ACC112 (cell line): ENCODE data around the gene FBLN2.

Experiments used
- H2AFZ ChIP-seq: fragments of 200-600 bp; sonication (generic); one replicate; pipeline ENCODE4 v1.6.0; 2017; ENCODE audit warnings: antibody characterized with exemption, low read length; ENCODE audit not compliant: unreplicated experiment
- H3K27ac ChIP-seq: fragments of 200-600 bp; sonication (generic); 2 replicates; pipeline ENCODE4 v1.5.1; 2014; ENCODE audit warnings: low read depth, mild to moderate bottlenecking, antibody characterized with exemption, low read length, moderate library complexity
- H3K27me3 ChIP-seq: fragments of 200-600 bp; sonication (generic); 2 replicates; pipeline ENCODE4 v1.6.1; 2014; ENCODE audit warnings: mild to moderate bottlenecking, antibody characterized with exemption, low read length, moderate library complexity, mixed read lengths; ENCODE audit not compliant: insufficient read depth
- H3K36me3 ChIP-seq: fragments of 200-600 bp; sonication (generic); 2 replicates; pipeline ENCODE4 v1.6.1; 2016; ENCODE audit warnings: mild to moderate bottlenecking, antibody characterized with exemption, low read length, moderate library complexity, mixed read lengths; ENCODE audit not compliant: insufficient read depth
- H3K4me1 ChIP-seq: fragments of 200-600 bp; sonication (generic); one replicate; pipeline ENCODE4 v1.6.1; 2016; ENCODE audit warnings: low read length, mixed read lengths; ENCODE audit not compliant: insufficient read depth, unreplicated experiment, control insufficient read depth
- H3K4me3 ChIP-seq: fragments of 200-600 bp; sonication (generic); 2 replicates; pipeline ENCODE4 v1.5.1; 2014; ENCODE audit warnings: mild to moderate bottlenecking, low read depth, low read length
- H3K79me2 ChIP-seq: fragments of 200-600 bp; sonication (generic); one replicate; pipeline ENCODE4 v1.6.0; 2016; ENCODE audit warnings: low read length; ENCODE audit not compliant: control insufficient read depth, unreplicated experiment, insufficient read depth

Gene FBLN2

DNA sequence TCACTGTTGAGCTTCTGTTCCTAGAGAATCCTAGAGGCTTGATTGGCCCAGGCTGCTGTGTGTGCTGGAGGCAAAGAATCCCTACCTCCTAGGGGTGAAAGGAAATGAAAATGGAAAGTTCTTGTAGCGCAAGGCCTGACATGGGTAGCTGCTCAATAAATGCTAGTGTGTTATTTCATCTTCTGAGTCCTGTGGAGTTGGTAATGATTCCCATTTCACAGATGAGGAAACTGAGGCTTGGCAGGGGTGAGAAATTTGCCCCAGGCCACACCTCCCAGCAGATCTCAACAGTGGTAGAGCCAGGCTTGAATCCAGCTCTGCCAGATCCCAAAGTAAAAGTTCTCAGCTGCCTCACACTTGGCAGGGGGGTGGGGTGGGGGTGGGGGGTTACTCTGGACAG lies 42.7 kb upstream of the FBLN2 start:
- Histone ChIP-seq H3K4me3 (no peak overlapping the region), H3K27me3 (no peaks in the 10 kb centered on the region), H3K36me3 (no peaks in the 10 kb centered on the region), H3K27ac (no peak overlapping the region), H2AFZ (no peak overlapping the region), H3K79me2 (no peaks in the 10 kb centered on the region), H3K4me1 (no peaks in the 10 kb centered on the region)

DNA sequence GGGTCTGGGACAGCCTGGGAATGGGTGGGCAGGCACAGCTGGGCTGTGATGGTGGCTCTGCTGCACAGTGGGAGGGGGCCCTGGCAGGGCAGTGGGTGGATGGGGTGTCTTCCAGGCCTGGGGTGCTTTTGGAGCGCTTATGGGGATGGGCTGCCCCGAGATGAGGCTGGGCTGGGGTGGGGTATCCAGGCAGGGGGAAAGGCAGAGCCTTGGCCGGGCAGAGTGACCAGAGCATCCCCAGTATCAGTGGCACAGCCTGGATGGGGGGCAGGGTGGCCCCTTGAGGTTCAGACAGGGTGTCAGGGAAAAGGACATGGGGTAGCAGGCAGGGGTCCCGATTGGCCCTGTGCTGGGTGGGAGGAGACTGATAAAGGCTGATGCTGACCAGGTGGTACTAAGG lies 42.2 kb upstream of the FBLN2 start:
- Histone ChIP-seq H3K36me3 (no peaks in the 10 kb centered on the region), H3K4me1 (no peaks in the 10 kb centered on the region), H2AFZ (no peak overlapping the region), H3K27me3 (no peaks in the 10 kb centered on the region), H3K4me3 (no peak overlapping the region), H3K79me2 (no peaks in the 10 kb centered on the region), H3K27ac (no peak overlapping the region)

DNA sequence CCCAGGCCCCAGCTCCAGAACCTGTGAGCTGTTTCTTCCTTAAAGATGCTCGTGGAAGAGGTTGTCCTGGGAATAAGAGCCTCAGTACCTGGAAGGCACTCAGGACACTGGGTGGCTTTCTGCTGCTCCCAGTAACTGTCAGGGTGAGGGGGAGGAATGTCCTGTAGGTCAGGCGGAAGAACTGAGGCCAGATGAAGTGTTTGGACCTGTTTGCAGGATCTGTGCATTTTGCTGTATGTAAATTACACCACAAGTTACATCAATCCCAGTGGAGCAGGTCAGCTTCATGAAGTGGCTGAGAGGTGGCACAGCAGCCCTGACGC lies 41.7 kb upstream of the FBLN2 start:
- Histone ChIP-seq H3K4me3 (no peak overlapping the region), H3K4me1 (no peaks in the 10 kb centered on the region), H3K79me2 (no peaks in the 10 kb centered on the region), H3K36me3 (no peaks in the 10 kb centered on the region), H2AFZ (no peak overlapping the region), H3K27ac (no peak overlapping the region), H3K27me3 (no peaks in the 10 kb centered on the region)

DNA sequence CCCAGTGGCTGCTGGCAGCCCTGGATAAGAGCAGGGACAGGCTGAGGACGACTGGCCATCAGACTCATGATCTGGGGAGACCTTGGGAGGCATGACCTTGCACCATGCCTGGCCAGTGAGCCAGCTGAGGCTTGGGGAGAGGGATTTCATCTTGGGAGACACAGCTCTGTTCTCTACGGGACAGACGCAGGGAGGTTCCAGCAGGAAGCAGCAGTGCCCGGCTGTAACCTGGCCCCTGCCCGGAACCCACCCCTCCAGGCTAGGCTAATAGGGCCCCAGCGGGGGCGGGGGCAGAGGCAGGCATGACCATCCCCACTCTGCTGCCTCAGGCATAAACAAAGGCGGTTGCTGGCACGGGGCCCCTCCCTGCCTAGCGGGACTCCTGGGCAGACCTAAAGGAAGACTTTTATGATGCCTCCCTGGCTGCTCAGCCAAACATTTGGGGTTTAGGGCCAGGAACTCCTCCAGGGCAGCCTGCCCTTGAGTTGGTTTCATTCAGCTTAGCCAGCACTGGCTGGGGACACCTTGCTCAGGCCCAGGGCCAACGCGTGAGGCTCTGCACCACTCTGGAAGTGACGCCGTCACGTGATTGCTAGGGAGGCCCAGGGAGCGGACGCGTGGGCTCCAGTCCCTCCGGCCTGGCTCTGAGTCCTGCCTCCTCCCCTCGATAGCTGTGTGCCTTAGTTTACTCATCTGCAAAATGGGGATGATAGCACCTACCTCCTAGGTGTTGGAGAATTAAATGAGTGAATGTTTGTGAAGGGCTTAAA lies 41.2 kb upstream of the FBLN2 start:
- no peaks in the 10 kb centered on the region for H3K36me3 ChIP-seq
- H3K79me2 ChIP-seq, result no peaks in the 10 kb centered on the region
- H3K27ac ChIP-seq, result no peak overlapping the region
- H3K4me1 ChIP-seq, result no peaks in the 10 kb centered on the region
- no peaks in the 10 kb centered on the region for H3K27me3 ChIP-seq
- H3K4me3 ChIP-seq, result no peak overlapping the region
- H2AFZ ChIP-seq, result no peak overlapping the region

DNA sequence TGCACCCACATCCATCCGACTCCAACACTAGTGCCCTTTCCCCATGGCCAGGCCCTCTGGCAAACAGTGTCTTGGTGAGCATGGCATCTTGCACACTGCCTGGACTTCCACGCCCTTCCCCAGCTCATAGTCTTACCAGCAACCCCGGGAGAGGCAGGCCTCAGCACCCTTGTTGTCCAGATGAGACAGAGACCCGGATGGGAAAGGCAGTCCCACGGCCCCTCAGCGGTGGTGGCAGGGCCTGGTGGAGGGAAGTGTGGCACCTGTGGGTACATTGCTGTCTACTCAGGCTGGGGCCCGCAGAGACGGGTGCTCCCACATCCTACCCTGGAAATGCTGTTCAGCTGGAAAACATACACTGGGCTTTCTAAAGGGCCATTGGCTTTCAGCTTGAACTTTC lies 40.4 kb upstream of the FBLN2 start:
- Histone ChIP-seq H3K27me3 (no peaks in the 10 kb centered on the region), H3K27ac (no peak overlapping the region), H2AFZ (no peak overlapping the region), H3K79me2 (no peaks in the 10 kb centered on the region), H3K36me3 (no peaks in the 10 kb centered on the region), H3K4me1 (peaks cover under 1% of the 10 kb centered on the region), H3K4me3 (no peak overlapping the region)

DNA sequence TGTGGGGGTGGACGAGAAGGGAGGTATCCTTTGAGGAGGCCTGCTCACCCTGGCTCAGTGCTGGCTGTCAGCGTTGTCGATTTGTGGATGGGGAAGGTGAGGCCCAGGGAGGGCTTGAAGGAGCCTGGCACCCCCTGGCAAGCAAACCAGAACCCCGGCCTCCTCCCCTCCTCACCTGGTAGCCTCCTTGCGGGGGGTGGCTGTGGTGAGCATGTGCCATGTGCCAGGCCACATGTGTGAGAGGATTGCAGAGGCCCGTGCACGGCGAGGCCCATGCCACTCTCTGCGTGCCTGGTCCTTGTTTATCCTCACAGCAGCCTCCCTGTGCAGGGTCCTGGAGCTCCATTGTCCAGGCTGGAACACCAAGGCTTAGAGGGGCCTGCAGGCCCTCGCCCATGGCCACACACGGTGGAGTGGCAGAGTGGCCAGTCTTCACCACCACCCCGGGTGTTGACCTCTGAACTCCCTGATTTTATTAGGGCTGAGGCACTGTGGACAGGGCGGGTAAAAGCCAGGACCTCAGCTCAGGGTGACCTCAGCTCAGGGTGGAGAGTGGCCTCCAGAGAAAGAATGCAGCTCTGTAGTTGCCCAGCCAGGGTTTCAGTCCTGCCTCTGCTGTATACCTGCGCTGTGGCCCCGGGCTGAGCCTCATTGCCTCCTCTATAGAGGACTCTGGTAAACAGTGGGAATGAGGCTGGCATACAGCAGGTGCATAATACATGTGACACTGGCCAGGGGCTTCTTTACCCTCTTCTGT lies 39.7 kb upstream of the FBLN2 start:
- Histone ChIP-seq H3K4me1 (peaks cover 2% of the 10 kb centered on the region), H3K4me3 (no peak overlapping the region), H3K27ac (no peak overlapping the region), H3K27me3 (no peaks in the 10 kb centered on the region), H2AFZ (no peak overlapping the region), H3K79me2 (no peaks in the 10 kb centered on the region), H3K36me3 (no peaks in the 10 kb centered on the region)

DNA sequence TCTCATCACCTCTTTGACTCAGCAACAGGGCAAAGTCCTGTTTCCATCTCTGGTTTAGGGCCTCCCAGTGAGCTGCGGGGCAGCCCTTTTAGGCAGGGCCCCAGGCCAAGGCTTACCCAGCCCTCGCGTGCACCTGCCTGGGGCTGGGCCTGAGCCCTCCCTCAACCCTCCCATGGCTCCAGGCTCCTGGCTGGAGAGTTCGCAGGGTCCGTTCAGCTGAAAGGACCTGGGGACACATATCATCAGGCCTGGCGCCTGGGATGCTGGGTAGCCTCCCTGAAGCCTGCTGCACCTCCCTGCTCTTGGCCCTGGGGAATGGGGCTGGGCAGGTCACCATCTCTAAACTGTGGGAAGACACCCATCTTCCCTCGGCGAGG lies 39.1 kb upstream of the FBLN2 start:
- no peak overlapping the region for H3K27ac ChIP-seq
- no peak overlapping the region for H3K4me3 ChIP-seq
- H3K27me3 ChIP-seq, result no peaks in the 10 kb centered on the region
- H2AFZ ChIP-seq, result no peak overlapping the region
- H3K79me2 ChIP-seq, result no peaks in the 10 kb centered on the region
- no peaks in the 10 kb centered on the region for H3K36me3 ChIP-seq
- H3K4me1 ChIP-seq, result peaks cover 2% of the 10 kb centered on the region

DNA sequence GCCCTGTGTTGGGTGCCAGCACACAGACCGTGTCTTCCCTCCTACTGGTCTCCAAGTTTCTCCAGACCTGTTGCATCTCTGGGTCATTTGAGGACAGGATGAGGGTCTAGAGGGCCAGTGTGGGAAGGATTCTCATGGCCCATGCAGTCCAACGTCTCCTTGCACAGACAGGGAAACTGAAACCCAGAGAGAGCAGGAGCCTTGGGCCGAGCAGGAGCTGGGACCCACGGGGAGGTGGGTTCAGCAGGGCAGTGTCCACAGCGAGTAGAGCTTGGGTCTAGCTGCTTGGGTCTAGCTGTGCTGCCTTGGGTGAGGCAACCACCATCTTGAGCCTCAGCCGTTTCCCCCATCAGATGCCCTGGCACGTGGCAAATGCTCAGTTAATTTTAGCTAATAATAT lies 36.5 kb upstream of the FBLN2 start:
- H3K27me3 ChIP-seq, result no peaks in the 10 kb centered on the region
- H3K4me1 ChIP-seq, result peaks cover 7% of the 10 kb centered on the region
- H3K27ac ChIP-seq, result no peak overlapping the region
- H3K4me3 ChIP-seq, result no peak overlapping the region
- H2AFZ ChIP-seq, result no peak overlapping the region
- H3K79me2 ChIP-seq, result no peaks in the 10 kb centered on the region
- H3K36me3 ChIP-seq, result no peaks in the 10 kb centered on the region

DNA sequence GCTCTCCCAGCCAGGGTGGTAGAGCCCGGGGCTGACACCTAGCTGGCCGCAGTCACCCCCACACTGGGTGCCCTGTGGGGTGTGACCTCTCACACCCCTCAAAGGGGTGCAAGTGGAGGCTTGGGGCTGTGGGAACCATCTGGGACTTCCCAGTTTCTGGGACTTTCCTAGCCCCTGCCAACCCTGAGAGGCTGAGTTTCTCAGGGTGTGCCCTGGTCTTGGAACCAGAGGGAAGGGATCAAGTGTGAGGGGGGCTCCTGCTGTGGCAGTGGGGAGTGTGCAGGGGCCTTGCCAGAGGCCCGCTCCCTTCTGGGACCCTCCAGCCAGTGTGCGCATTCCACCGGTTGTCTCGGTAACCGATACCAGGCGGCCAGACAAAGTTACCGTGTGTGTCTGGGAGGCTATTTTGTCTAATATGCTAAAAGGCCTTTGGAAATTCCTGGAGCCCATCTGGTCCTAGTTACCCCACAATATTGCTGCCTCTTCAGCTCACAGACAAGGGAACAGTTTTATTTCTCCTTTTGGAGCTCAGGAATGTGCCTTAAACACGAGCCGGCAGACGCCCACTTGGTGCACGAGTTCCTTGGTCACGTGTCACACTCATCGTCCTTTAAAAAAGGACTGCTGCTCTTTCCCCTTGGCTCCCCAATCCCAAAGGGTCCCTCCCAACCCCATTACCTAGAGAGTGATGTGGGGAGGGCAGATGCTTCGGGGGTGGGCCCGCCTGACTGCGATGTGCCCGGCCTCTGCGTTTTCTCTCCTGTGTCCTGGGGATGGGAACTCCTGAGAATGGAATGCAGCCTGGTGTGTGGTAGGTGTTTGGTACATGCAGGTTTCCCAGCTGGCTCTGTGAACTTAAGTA lies 35.6 kb upstream of the FBLN2 start:
- no peak overlapping the region for H2AFZ ChIP-seq
- H3K36me3 ChIP-seq, result no peaks in the 10 kb centered on the region
- no peaks in the 10 kb centered on the region for H3K27me3 ChIP-seq
- H3K4me3 ChIP-seq, result no peak overlapping the region
- no peaks in the 10 kb centered on the region for H3K79me2 ChIP-seq
- peaks cover 11% of the 10 kb centered on the region for H3K4me1 ChIP-seq
- no peak overlapping the region for H3K27ac ChIP-seq

DNA sequence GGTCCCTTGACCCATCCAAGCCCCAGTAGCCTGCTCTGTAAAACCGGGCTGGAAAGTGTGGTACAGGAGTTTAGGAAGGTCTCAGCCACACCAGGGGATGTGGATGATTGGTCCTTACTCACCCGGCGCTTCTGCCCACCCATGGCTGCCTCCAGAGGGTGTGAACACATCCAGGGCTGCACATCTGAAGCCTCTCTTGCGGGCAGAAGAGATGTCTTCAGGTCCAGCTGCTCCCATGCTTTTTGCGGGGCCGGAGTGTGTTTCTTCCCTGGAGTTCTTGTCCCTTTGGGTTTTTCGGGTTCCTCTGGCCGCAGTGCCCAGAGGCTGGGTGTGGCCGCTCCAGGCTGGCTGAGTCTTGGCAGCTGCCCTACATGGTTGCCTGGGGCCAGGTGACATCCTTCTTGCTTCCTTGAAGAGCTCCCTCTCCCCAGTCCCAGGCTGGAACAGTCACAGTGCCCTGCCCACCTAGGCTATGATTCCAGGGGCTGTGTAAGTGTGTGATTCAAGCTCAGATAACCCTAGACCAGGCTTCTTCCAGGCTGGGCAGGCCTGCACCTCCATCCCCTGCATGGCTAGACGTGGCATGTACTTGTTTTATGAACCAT lies 34.9 kb upstream of the FBLN2 start:
- Histone ChIP-seq H2AFZ (no peak overlapping the region), H3K27ac (no peak overlapping the region), H3K4me3 (no peak overlapping the region), H3K4me1 (peaks cover 11% of the 10 kb centered on the region), H3K27me3 (no peaks in the 10 kb centered on the region), H3K36me3 (no peaks in the 10 kb centered on the region), H3K79me2 (no peaks in the 10 kb centered on the region)
